GM18873 (cell line): ENCODE data around the gene RAI1.
"Not testable (repeated sequence)": the region's sequence is repeated elsewhere in the genome, so short reads cannot be mapped to it uniquely, and the experiment has no call there.

ENCODE experiments used
- ATAC-seq: cut with Tn5 transposase; IDR thresholded peaks from one replicate; pipeline ENCODE4 v1.9.1; 2021; ENCODE audit warnings: mild to moderate bottlenecking, moderate library complexity, moderate number of reproducible peaks; ENCODE audit not compliant: unreplicated experiment, low FRiP score

Gene RAI1, protein sequence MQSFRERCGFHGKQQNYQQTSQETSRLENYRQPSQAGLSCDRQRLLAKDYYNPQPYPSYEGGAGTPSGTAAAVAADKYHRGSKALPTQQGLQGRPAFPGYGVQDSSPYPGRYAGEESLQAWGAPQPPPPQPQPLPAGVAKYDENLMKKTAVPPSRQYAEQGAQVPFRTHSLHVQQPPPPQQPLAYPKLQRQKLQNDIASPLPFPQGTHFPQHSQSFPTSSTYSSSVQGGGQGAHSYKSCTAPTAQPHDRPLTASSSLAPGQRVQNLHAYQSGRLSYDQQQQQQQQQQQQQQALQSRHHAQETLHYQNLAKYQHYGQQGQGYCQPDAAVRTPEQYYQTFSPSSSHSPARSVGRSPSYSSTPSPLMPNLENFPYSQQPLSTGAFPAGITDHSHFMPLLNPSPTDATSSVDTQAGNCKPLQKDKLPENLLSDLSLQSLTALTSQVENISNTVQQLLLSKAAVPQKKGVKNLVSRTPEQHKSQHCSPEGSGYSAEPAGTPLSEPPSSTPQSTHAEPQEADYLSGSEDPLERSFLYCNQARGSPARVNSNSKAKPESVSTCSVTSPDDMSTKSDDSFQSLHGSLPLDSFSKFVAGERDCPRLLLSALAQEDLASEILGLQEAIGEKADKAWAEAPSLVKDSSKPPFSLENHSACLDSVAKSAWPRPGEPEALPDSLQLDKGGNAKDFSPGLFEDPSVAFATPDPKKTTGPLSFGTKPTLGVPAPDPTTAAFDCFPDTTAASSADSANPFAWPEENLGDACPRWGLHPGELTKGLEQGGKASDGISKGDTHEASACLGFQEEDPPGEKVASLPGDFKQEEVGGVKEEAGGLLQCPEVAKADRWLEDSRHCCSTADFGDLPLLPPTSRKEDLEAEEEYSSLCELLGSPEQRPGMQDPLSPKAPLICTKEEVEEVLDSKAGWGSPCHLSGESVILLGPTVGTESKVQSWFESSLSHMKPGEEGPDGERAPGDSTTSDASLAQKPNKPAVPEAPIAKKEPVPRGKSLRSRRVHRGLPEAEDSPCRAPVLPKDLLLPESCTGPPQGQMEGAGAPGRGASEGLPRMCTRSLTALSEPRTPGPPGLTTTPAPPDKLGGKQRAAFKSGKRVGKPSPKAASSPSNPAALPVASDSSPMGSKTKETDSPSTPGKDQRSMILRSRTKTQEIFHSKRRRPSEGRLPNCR (N-terminal part only)

DNA sequence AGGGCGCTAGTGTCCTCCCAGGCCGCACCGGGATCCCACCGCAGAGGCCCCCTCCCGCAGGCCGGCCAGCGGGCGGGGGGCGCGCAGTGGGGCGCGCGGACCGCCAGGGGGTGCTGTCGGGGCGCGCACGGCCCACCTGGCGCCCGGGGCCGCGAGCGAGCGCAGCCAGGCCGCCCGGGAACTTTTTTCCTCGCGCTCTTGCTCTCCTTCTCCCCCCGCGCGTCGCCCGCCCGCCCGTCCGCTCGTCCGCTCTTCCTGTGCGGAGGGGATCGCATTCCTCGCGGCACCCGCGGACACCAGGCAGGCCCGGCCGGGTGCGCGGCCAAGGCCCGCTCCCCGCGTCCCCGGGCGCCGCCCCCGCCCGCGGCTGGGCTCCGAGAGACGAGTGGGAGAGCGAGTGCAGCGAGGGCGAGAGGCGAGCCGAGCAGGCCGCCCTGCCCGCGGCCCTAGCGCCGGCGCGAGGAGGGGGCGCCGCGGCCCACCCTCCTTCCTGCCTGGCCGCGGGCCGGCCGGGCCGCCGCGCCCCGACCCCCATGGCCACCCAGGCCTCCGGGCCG is at the start of gene RAI1:
Gene RAI1, plus strand, starts transcription at position 272 of the 557 bp plus-strand sequence. CDS start 111,491 bp downstream, outside the sequence.
- no peak for ATAC-seq

DNA sequence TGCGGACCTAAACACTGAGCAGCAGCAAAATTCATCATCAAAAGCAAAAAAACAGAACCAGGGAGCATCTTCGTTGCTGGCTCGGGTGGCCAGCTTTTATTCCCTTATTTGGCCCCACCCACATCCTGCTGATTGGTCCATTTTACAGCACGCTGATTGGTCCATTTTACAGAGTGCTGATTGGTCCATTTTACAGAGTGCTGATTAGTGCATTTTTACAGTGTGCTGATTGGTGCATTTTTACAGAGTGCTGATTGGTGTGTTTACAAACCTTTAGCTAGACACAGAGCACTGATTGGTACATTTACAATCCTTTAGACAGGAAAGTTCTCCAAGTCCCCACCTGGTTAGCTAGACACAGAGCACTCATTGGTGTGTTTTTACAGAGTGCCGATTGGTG is 48.6 kb upstream of the RAI1 start:
- ATAC-seq, result not testable (repeated sequence)

DNA sequence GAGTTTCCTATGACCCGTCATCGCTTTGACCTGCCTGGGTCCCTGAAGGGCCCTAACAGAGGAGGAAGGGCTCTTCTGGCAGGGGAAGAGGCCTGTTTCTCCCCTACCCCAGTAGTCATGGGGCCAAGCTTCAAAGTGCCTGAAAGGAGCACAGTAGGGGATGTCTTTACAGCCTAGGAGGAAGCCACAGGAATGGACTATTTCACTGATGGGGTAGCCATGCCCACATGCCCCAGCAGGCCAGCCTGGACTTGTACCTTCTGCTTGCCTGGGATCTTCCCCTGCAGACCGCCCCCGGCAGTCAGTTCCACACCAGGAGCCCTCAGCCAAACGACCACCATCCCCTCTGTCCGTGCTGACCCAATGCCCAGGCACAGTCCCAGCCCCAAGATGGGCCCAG is 47.9 kb upstream of the RAI1 start:
- ATAC-seq, result no peak

DNA sequence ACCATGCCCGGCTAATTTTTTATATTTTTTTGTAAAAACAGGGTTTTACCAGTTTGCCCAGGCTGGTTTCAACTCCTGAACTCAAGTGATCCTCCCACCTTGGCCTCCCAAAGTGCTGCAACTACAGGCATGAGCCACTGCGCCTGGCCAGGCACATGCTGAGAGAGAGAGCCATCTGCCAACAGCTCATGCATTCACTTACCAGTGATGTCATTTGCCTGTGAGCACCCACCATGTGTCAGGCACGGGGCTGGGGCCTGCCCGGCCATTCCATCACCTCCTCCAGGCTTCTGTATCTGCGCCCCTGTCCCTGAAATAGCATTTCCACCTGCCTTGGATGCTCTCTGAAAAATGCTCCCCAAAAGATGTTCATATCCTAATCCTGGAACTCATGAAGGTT is 46.1 kb upstream of the RAI1 start:
- ATAC-seq, result no peak

DNA sequence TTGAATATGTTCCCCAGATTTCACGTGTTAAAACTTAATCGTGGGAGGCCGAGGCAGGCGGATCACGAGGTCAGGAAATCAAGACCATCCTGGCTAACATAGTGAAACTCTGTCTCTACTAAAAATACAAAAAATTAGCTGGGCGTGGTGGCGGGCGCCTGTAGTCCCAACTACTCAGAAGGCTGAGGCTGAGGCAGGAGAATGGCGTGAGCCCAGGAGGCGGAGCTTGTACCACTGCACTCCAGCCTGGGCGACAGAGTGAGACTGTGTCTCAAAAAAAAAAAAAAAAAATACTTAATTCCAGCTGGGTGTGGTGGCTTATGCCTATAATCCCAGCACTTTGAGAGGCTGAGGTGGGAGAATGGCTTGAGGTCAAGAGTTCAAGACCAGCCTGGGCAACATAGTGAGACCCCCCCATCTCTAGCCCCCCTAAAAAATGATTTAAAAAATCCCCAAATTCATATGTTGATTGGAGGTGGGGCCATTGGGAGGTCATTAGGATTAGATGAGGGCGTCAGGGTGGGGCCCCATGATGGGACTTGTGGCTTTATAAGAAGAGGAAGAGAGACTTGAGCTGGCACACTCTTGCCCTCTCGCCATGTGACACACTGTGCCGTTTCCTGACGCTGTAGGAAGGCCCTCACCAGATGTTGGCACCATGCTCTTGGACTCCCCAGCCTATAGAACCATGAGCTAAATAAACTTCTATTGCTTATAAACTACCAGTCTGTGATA is 45.6 kb upstream of the RAI1 start:
- not testable (repeated sequence) for ATAC-seq

DNA sequence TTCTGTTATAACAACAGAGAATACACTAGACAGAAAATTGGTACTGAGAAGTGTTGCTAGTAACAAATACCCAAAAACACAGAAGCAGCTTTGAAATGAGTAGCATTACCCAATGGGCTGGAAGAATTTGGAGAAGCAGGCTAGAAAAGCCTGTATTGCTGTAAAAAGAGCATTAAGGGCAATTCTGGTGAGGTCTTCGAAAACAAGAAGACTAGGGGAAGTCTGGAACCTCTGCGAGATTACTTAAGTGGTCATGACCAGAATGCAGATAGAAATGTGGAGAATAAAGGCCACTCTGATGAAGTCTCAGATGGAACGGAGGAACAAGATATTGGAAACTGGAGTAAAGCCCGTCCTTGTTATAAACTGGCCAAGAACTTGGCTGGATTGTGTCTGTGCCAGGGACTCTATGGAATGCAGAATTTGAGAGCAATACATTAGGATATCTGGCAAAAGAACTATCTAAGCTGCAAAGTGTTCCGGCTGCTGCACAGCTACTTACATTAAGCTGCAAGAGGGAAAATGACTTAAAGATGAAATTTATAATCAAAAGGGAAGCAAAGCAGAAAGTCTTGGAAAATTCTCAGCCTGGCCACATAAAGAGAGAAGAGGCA is 44.9 kb upstream of the RAI1 start:
- ATAC-seq, result no peak

DNA sequence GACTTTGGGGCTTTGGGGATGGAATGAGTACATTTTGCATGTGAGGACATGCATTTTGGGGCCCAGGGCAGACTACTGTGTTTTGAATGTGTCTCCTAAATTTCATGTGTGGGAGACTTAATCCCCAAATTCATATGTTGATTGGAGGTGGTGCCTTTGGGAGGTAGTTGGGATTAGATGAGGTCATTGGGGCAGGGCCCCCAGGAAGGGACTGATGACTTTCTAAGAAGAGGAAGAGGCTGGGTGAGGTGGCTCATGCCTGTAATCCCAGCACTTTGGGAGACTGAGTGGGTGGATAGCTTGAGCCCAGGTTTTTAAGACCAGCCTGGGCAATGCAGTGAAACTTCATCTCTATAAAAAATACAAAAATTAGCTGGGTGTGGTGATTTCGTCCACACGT is 42.8 kb upstream of the RAI1 start:
- ATAC-seq, result no peak

DNA sequence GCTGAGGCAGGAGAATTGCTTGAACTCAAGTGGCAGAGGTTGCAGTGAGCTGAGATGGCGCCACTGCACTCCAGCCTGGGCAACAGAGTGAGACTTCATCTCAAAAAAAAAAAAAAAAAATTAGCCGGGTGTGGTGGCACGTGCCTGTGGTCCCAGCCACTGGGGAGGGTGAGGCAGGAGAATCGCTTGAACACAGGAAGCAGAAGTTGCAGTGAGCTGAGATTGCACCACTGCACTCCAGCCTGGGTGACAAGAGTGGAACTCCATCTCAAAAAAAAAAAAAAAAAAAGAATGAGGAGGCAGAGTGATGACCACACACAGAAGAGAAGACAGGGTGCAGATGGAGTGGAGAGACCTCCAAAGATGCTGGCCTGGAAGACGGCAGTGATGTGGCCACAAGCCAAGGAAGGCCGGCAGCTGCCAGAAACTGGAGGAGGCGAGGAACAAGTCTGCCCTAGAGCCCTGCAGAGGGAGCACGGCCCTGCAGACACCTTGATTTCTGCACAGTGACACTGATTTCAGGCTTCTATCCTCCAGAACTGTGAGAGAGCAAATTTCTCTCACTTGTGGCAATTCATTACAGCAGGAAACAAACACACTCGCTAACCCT is 41.5 kb upstream of the RAI1 start:
- not testable (repeated sequence) for ATAC-seq

DNA sequence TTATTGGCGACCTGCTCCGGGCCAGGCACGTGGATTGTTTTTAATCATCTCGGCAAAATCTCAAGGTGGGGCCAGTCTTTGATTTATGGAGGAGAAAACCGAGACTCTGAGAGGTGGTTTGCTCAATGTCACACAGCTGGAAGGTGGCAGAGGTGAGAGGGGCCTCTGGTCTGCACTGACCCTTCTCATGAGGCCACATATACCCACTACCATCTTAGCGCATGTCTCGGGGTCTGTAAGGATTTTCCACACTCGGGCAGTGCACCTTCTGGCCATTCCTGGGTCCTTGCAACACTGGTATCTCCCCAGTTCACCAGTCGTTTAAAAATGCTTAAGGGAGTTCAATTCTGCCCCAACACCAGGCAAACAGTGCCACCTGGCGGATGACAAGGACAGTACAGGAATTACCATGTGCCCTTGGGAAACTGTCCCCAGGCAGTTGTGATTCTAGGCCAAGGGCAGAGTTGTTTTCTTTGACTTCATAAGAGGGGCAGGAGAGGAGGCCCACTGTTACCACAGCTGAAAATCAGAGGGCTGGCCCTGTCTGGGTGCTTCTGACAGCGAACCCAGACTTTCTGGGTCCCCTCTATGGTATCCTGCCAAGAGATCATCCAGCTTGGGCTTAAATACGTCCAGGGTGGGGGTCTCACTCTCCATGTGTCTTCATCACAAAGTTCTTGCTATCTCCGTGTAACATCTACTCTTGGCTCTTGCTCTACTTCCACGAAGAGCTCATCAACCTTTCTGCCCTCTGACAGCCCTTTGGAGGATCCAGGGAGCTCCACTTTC is 39.4 kb upstream of the RAI1 start:
- no peak for ATAC-seq

DNA sequence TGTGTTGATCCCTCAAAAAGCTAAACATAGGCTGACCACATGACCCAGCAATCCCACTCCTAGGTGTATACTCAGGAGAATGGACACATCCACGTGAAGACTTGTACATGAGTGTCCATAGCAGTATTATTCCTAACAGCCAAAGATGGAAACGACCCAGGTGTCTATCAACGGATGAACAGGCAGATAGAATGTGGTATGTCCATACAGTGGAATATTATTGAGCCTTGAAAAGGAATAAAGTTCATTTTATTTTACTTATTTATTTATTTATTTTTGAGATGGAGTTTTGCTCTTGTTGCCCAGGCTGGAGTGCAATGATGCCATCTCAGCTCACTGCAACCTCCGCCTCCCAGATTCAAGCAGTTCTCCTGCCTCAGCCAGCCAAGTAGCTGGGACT is 36.1 kb upstream of the RAI1 start:
- ATAC-seq, result not testable (repeated sequence)

DNA sequence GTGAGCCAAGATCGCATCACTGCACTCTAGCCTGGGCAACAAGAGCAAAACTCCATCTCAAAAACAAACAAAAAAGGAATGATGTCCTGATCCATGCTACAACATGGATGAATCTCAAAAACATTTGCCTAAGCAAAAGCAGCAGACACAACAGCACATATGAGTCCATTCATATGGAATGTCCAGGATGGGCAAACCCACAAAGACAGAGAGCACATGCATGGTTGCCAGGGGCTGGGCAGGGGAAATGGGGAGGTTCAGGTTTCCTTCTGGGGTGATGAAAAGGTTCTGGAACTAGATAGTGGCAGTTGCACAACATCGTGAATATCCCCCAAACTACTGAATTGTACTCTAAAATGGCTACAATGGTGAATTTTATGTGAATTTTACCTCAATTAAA is 35.3 kb upstream of the RAI1 start:
- ATAC-seq, result no peak

DNA sequence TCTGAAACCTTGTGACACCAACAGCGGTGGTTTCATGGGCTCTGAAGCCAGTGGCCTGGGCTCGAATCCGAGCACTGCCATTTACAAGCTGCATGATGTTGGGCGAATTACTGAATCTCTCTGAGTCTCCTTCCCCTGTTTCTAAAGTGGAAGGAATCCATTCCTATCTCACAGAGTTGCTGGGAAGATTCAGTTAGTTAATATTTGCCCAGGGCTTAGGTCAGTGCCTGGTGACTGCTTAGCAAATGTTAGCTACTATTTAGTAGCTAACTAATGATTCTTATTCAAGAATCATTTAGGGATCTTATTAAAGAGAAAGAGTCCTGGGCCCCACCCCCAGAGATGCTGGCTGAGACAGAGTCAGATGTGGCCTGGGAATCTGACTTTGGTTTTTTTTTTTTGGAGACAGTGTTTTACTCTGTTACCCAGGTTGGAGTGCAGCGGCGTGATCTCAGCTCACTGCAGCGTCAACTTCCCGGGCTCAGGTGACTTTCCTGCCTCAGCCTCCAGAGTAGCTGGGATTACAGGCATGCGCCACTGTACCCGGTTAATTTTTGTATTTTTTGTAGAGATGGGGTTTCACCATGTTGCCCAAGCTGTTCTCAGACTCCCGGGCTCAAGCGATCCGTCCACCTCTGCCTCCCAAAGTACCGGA is 33.6 kb upstream of the RAI1 start:
- no peak for ATAC-seq

DNA sequence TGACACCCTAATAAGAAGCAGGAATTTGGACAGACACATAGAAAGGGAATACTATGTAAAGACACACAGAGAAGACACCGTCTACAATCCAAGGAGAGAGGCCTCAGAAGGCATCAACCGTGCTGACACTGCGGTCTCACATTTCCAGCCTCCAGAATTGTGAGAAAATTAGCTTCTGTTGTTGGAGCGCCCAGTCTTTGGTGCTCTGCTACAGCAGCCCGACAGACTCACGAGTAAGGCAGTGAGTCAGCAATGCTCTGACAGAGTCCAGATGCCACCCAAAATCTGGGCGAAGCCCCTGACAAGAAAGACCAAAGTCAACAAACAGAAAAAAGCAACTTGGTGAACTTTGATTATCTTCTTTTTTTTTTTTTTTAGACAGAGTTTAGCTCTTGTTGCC is 32.5 kb upstream of the RAI1 start:
- no peak for ATAC-seq

DNA sequence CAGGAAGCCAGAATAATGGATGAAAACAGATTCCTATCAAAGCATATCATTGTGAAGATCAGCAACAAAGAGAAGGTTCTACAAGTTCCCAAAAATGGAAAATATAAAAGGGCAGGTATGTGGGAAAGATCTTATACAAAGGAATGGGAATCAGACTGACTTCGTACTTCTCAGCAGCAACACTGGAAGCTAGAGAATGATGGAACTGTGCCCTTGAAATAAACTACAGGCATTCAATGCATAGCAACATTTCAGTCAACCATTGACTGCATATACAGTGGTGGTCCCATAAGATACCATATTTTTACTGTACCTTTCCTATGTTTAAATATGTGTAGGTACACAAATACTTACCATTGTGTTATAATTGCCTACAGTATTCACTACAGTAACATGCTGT is 30.3 kb upstream of the RAI1 start:
- no peak for ATAC-seq

DNA sequence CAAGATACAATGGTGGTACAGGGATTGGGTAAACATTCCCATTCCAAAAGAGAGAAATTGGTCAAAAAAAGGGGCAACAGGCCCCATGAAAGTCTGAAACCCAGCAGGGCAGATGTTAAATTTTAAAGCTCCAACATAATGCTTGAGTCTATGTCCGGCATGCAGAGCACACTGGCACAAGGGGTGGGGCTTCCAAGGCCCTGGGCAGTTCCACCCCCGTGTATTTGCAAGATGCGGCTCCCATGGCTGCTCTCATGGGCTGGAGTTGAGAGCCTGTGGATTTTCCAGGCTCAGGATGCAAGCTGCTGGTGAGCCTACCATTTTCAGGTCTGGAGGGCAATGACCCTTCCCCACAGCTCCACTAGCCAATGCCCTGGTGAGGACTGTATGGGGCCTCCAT is 27.9 kb upstream of the RAI1 start:
- ATAC-seq, result no peak

DNA sequence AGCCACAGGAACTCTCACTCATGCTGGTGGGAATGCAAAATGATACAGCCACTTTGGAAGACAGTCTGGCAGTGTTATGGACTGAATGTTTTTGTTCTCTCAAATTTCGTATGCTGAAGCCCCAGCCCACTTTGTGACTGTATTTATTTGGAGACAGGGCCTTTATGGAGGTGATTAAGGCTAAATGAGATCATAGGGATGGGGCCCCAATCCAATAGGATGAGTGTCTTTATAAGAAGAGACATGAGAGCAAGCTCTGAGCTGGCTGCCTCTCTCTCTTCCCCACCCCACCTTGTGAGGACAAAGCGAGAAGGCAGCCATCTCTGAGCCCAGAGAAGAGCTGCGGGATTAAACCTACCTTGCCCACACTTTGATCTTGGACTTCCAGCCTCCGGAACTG is 21.9 kb upstream of the RAI1 start:
- ATAC-seq, result no peak

DNA sequence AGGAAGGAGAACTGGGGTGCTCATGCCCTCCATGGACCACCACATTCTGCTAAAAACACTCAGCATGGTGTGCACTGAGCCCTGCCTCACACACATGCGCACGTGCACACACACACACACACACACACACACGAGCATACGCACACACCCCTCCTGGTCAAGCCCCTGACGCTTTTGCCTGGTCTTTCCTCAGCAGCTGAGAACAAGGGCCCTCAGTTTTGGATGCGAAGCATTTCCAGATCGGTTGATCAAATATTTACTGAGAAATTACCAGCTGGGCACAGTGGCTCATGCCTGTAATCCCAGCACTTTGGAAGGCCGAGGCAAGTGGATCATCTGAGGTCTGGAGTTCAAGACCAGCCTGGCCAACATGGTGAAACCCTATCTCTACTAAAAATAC is 20.1 kb upstream of the RAI1 start:
- ATAC-seq, result no peak

DNA sequence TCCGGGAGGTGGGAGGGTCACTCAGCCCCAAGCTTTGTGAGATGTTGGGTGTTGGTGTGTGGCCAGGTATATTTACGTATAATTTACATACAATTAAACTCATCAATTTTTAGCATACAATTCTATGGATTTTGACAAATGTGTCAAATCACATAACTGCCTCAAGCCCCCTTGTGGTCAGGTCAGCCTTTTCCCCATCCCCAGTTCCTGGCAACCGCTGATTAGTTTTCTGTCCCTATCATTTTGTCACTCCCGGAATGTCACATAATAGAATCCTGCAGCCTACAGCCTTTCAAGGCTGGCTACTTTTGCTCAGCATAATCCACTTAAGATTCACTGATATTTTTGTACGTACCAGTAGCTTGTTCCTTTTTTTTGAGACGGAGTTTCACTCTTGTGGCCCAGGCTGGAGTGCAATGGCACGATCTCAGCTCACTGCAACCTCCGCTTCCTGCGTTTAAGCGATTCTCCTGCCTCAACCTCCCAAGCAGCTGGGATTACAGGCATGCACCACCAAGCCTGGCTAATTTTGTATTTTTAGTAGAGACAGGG is 19.3 kb upstream of the RAI1 start:
- ATAC-seq, result no peak
